ENCODE data around the gene IL20RA. TPM values are rescaled to one million over a fixed set of nuclear protein-coding genes. Genes with fewer than 3 reads are reported as not detected.

The IL20RA gene
- total and polyA plus RNA-seq, 2 of the 13 experiments (the other 11 are each of a cell fraction or from before 2014, with no cell fraction given) = not detected

GRCh38 chr6:137081997-137082396 lies 37.2 kb upstream of the IL20RA start:
- H3K9ac ChIP-seq (ENCODE audit: insufficient read depth, low read depth, low read length) = no peak overlapping the region
- no peaks in the 10 kb centered on the region for H4K20me1 ChIP-seq (ENCODE audit: insufficient read depth, low read length)
- H3K9me3 ChIP-seq (ENCODE audit: low read length) = no peaks in the 10 kb centered on the region
- CTCF ChIA-PET (ENCODE audit: low intra/inter-chr PET ratio, low total read pairs) = interaction anchor here (0.7 kb wide), 1 partner anchor 346 kb away, joined by 3 read pairs; no protein-coding TSS in a partner anchor
- H3K4me1 ChIP-seq (ENCODE audit: insufficient read depth, low read length) = no peaks in the 10 kb centered on the region
- H2AFZ ChIP-seq (ENCODE audit: low read length) = no peak overlapping the region
- 21% methylated on average over 3 of the region's 3 CpGs for WGBS (ENCODE audit: low lambda C conversion rate)
- FAIRE-seq (no peak), DNase-seq (ENCODE audit: low spot score) (no peak), ATAC-seq (no peak)
- POLR2A ChIA-PET = no interaction called here
- intact Hi-C loops (cut with micrococcal nuclease; ENCODE audit: unreplicated experiment) (no loop called here), in situ Hi-C loops (cut with HindIII; ENCODE audit: extremely low pct_ligation_motif_present, low pct_unique_long_range_greater_than_20kb) (loop anchor here (25.0 kb wide), 1 partner anchor 880 kb away; no protein-coding TSS in a partner anchor)
- no peaks in the 10 kb centered on the region for H3K36me3 ChIP-seq (replicated peaks in 1 of 2; ENCODE audit: control insufficient read depth in 1 of 2, insufficient read depth in 2 of 2, low read length in 2 of 2)
- H3K79me2 ChIP-seq (ENCODE audit: insufficient read depth, low read length) = no peaks in the 10 kb centered on the region
- no peaks in the 10 kb centered on the region for H3K27me3 ChIP-seq (ENCODE audit: control insufficient read depth in 1 of 2, insufficient read depth in 2 of 2, low read length in 2 of 2)
- H3K27ac ChIP-seq (ENCODE audit: extremely low read length, insufficient read depth, low read length) = no peak overlapping the region
- H3K4me2 ChIP-seq (ENCODE audit: low read depth, low read length) = no peak overlapping the region
- no TSS peak for BruUV-seq (replicated peaks)
- TF ChIP-seq SNRNP70 (IDR thresholded peaks at IDR 0.05; ENCODE audit: low read depth, low read length) (no peak), ELF4 (CRISPR knock-in tag; IDR thresholded peaks at IDR 0.05; ENCODE audit: borderline replicate concordance) (no peak)
- no peak overlapping the region for H3K4me3 ChIP-seq (replicated peaks in 1 of 3; ENCODE audit: insufficient read depth in 1 of 3, low read depth in 2 of 3, low read length in 3 of 3)

GRCh38 chr6:137080711-137081110 lies 35.9 kb upstream of the IL20RA start:
- Histone ChIP-seq H4K20me1 (ENCODE audit: insufficient read depth, low read length) (no peaks in the 10 kb centered on the region), H3K4me3 (replicated peaks in 1 of 3; ENCODE audit: insufficient read depth in 1 of 3, low read depth in 2 of 3, low read length in 3 of 3) (no peak overlapping the region), H3K79me2 (ENCODE audit: insufficient read depth, low read length) (no peaks in the 10 kb centered on the region), H3K4me1 (ENCODE audit: insufficient read depth, low read length) (no peaks in the 10 kb centered on the region), H3K36me3 (replicated peaks in 1 of 2; ENCODE audit: control insufficient read depth in 1 of 2, insufficient read depth in 2 of 2, low read length in 2 of 2) (no peaks in the 10 kb centered on the region), H3K27ac (ENCODE audit: extremely low read length, insufficient read depth, low read length) (no peak overlapping the region), H2AFZ (ENCODE audit: low read length) (no peak overlapping the region), H3K4me2 (ENCODE audit: low read depth, low read length) (no peak overlapping the region), H3K9ac (ENCODE audit: insufficient read depth, low read depth, low read length) (no peak overlapping the region), H3K27me3 (ENCODE audit: control insufficient read depth in 1 of 2, insufficient read depth in 2 of 2, low read length in 2 of 2) (no peaks in the 10 kb centered on the region), H3K9me3 (ENCODE audit: low read length) (no peaks in the 10 kb centered on the region)
- BruUV-seq (replicated peaks) = no TSS peak
- TF ChIP-seq ZNF615 (CRISPR knock-in tag; IDR thresholded peaks at IDR 0.05; ENCODE audit: borderline replicate concordance) (no peak), GZF1 (CRISPR knock-in tag; IDR thresholded peaks at IDR 0.05) (no peak), TFDP1 (CRISPR knock-in tag; IDR thresholded peaks at IDR 0.05; ENCODE audit: borderline replicate concordance) (no peak), ZNF496 (CRISPR knock-in tag; IDR thresholded peaks at IDR 0.05; ENCODE audit: insufficient replicate concordance) (no peak), ZSCAN9 (CRISPR knock-in tag; IDR thresholded peaks at IDR 0.05; ENCODE audit: borderline replicate concordance) (no peak), ZEB1 (IDR thresholded peaks at IDR 0.05; ENCODE audit: insufficient replicate concordance, low read depth) (no peak), TFDP2 (CRISPR knock-in tag; IDR thresholded peaks at IDR 0.05) (no peak), ZNF121 (CRISPR knock-in tag; IDR thresholded peaks at IDR 0.05) (no peak), FLYWCH1 (CRISPR knock-in tag; IDR thresholded peaks at IDR 0.05) (no peak), HES4 (CRISPR knock-in tag; IDR thresholded peaks at IDR 0.05; ENCODE audit: borderline replicate concordance) (no peak), CREB1 (IDR thresholded peaks at IDR 0.05) (no peak), CREB1 (CRISPR knock-in tag; IDR thresholded peaks at IDR 0.05) (no peak)
- FAIRE-seq (no peak), DNase-seq (ENCODE audit: low spot score) (no peak), ATAC-seq (no peak)
- intact Hi-C loops (cut with micrococcal nuclease; ENCODE audit: unreplicated experiment) = no loop called here
- ChIA-PET CTCF (ENCODE audit: low intra/inter-chr PET ratio, low total read pairs) (no interaction called here), POLR2A (no interaction called here)
- in situ Hi-C loops (cut with HindIII; ENCODE audit: extremely low pct_ligation_motif_present, low pct_unique_long_range_greater_than_20kb) = loop anchor here (25.0 kb wide), 1 partner anchor 882 kb away; no protein-coding TSS in a partner anchor
- WGBS (ENCODE audit: low lambda C conversion rate) = 54% methylated on average over 4 of the region's 4 CpGs
